GM10248 (cell line): ENCODE data around the gene COBL.

ENCODE experiments used
- CTCF ChIA-PET: fragments of 300-600 bp; sonication (Branson Sonifier 250); formaldehyde crosslinking; extraction: SDS; loops from one replicate; lab custom pipeline; 2021; ENCODE audit warnings: antibody characterized with exemption; lab: Yijun Ruan, JAX
- POLR2A ChIA-PET: fragments of 350-650 bp; sonication (Branson Sonifier 250); formaldehyde crosslinking; extraction: SDS; loops from one replicate; lab custom pipeline; 2020; ENCODE audit warnings: antibody characterized with exemption; lab: Yijun Ruan, JAX
- DNase-seq: peaks from one replicate; pipeline ENCODE4 v3.0.0; 2012; ENCODE audit errors: extremely low spot score
- TF ChIP-seq, protein P1 (sequence below): IDR thresholded peaks from 2 replicates; pipeline ENCODE4 v1.5.1; 2012; ENCODE audit warnings: mild to moderate bottlenecking, low read depth; ENCODE audit errors: extremely low read depth, missing control alignments, control extremely low read depth

Gene COBL

DNA sequence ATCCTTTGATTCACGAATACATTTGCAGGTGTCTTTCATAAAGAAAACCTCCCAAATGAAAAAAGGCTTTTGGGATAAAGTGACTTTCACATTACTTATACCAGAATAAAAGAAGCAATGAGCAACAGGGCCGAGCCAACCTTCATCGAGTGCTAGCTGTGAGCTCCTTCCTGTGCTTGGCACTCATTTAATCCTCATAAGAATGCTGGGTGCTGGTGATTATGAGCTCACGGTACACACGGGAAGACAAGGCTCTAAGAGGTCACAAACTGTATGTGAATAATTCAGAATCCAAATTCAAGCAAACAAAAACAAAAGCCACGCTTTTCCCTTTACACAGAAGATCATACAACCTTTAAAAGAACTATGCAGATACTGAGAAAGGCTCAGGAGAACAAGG, 156.2 kb downstream of the COBL start:
- ChIA-PET CTCF (interaction anchor here (0.7 to 6.9 kb wide), 44 partner anchors 9 to 1411 kb away, joined by 3 to 88 read pairs (median 4); partner anchors contain the start of gene ZPBP), POLR2A (no interaction called here)
- TF ChIP-seq, protein P1, sequence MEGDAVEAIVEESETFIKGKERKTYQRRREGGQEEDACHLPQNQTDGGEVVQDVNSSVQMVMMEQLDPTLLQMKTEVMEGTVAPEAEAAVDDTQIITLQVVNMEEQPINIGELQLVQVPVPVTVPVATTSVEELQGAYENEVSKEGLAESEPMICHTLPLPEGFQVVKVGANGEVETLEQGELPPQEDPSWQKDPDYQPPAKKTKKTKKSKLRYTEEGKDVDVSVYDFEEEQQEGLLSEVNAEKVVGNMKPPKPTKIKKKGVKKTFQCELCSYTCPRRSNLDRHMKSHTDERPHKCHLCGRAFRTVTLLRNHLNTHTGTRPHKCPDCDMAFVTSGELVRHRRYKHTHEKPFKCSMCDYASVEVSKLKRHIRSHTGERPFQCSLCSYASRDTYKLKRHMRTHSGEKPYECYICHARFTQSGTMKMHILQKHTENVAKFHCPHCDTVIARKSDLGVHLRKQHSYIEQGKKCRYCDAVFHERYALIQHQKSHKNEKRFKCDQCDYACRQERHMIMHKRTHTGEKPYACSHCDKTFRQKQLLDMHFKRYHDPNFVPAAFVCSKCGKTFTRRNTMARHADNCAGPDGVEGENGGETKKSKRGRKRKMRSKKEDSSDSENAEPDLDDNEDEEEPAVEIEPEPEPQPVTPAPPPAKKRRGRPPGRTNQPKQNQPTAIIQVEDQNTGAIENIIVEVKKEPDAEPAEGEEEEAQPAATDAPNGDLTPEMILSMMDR = no peak
- DNase-seq = no peak

DNA sequence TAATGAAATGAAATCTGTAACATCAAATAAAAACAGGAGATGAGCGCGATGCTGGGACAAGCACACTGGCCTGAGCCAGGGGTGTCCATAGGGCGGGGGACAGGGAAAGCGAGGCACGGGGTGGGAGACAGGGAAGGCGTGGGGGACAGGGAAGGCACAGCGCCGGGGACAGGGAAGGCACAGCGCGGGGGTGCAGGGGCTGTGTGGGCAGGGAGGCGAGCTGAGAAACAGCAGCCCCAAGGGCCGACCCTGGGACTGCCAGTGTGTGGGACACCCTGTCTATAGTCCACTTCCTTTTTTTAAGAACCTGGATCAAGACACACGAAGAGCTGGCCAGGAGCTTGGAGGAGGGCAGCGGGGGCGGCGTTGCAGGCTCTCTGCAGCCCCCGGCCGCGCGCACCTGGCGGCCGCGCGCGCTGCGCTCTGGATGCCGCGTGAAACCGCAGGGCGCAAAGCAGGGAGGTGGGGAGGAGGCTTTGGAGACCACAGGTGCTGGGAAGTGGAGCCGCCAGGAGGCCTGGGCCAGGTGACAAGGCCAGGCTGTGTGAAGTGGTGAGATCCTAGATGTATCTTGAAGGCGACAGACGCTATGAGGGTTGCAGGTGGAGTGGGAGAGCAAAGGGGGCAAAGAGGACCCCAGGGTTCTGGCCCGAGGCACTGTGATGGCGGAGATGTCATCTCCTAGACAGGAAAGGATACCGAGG, 157.7 kb downstream of the COBL start:
- DNase-seq = no peak
- ChIA-PET POLR2A (no interaction called here), CTCF (interaction anchor here (0.8 to 6.9 kb wide), 5 partner anchors 7 to 1066 kb away, joined by 3 to 74 read pairs (median 52); partner anchors contain the start of gene ZPBP)
- TF ChIP-seq, protein P1 = no peak

DNA sequence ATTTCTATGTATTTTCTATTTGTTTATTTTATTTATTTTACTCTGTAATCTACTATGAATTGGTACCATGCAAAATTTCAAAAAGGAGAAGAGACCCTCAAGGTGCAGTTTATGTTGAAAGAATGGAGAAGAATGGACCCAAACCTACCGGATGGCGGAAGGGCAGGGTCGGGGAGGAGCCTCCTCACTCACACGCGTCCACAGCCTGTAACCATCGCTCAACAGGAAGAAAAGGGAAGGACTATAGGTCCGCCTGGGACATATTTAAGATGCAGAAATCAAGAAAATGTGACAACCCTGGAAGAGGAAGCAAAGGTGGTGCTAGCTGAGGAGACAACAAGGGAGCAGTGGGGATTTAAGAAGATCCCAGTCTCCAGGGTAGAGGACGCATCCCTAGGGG, 158.4 kb downstream of the COBL start:
- DNase-seq = no peak
- TF ChIP-seq, protein P1 = no peak
- POLR2A ChIA-PET = no interaction called here
- CTCF ChIA-PET = interaction anchor here (1.2 to 6.9 kb wide), 3 partner anchors 16 to 1065 kb away, joined by 3 to 74 read pairs (median 52); partner anchors contain the start of gene ZPBP

DNA sequence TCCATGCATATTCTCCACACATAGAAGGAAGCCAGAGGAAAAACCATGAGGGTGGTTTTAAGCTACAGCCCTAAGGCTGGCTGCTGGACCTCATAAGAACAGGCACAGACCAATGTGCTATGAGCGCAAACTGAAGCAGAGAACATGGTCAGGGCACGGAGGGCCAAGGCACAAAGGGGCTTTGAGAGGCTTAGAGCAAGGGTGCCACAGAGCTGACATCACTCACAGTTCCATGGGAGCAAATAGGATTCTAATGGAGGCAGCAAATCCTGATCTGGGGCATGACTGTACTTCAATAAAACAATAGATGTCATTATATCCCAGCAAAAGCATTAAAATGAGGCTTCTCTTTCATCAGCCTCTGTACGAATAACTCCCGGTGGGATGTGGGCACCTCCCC, 162.4 kb downstream of the COBL start:
- no peak for DNase-seq
- ChIA-PET POLR2A (no interaction called here), CTCF (interaction anchor here (5.7 kb wide), 1 partner anchor 7 kb away, joined by 67 read pairs; no protein-coding TSS in a partner anchor)
- TF ChIP-seq, protein P1 = no peak

DNA sequence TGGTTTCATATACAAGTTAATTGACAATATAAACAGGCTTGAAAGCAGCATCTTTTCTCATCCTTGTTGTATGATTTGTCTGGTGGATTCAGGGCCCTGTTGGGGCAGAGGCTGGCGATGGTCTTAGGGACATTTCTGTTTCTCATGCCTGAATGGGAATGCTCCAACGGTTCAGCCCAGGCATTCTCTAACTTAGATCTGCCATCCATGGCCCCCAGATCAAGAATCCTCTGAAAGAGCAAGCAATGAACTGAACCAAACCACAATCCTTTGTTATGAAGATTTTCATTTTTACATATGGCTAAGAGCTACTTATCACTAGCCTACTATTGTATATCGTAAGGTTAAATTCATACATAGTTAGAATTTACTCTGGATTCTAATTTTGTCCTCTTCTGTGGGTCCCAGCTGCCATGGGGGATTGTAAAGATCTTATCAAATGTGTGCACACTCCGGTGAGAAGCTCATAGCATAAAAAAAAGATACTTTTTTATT, 163.9 kb downstream of the COBL start:
- no peak for DNase-seq
- POLR2A ChIA-PET = no interaction called here
- TF ChIP-seq, protein P1 = no peak
- CTCF ChIA-PET = interaction anchor here (0.8 to 5.7 kb wide), 5 partner anchors 9 to 1060 kb away, joined by 3 to 67 read pairs (median 4); no protein-coding TSS in a partner anchor

DNA sequence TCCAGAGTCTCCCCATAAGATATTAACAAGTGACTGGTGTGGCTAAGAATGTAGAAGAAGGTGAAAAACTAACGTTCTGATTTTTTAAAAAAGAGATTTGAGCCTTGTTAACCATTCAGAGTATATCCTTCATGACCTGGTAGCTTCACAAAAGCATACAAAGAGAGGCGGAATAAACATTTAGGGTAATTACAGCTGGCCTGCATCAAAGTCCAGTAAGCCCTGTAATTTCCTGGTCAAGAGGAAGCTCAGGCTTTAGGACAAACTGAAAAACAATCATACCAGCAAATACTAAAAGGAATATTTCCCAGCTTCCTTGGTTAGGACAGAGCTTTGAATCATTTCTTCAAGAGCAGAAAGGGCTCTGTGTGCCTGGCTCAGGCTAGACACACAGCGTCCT, 165.2 kb downstream of the COBL start:
- DNase-seq = no peak
- ChIA-PET CTCF (interaction anchor here (1.2 to 5.7 kb wide), 3 partner anchors 10 to 39 kb away, joined by 3 to 67 read pairs (median 3); no protein-coding TSS in a partner anchor), POLR2A (no interaction called here)
- TF ChIP-seq, protein P1 = no peak
